ENCODE data around the gene TFF2. TPM values are rescaled to one million over a fixed set of nuclear protein-coding genes. Genes with fewer than 3 reads are reported as not detected.

The TFF2 gene
- total RNA-seq, 4 donors from 2014 or later: 0.68 TPM; not detected in 3

DNA sequence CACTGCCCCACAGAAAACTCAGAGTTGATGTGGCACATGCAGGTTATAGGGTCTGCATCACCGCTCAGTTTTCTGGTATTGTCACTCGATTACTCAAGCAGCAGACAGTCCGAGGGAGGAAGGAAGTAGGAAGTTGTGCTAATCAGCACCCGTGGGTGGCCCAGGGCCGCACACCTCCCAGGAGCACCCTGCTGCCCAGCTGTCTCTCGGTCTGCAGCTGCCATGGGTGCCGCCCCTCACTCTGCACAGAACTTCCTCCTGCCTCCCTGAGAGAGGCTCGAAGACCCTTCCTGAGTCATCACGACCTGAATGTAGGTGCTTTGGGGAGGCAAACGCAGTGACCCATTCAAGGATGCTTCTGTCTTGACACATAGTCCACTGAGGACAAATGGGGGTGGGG is 31.4 kb downstream of the TFF2 start:
- Histone ChIP-seq H3K36me3 (no peaks in the 10 kb centered on the region), H3K4me1 (peaks cover 0 to 37% (median 23%) of the 10 kb centered on the region in 4 donors), H3K27ac (peak overlapping the region in 3 of 4 donors; percentile 2 to 52 (median 28)), H3K27me3 (no peaks in the 10 kb centered on the region), H3K4me3 (no peak overlapping the region), H3K9me3 (no peaks in the 10 kb centered on the region)
- TF ChIP-seq, protein P1, sequence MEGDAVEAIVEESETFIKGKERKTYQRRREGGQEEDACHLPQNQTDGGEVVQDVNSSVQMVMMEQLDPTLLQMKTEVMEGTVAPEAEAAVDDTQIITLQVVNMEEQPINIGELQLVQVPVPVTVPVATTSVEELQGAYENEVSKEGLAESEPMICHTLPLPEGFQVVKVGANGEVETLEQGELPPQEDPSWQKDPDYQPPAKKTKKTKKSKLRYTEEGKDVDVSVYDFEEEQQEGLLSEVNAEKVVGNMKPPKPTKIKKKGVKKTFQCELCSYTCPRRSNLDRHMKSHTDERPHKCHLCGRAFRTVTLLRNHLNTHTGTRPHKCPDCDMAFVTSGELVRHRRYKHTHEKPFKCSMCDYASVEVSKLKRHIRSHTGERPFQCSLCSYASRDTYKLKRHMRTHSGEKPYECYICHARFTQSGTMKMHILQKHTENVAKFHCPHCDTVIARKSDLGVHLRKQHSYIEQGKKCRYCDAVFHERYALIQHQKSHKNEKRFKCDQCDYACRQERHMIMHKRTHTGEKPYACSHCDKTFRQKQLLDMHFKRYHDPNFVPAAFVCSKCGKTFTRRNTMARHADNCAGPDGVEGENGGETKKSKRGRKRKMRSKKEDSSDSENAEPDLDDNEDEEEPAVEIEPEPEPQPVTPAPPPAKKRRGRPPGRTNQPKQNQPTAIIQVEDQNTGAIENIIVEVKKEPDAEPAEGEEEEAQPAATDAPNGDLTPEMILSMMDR (IDR thresholded peaks at IDR 0.05): no peak
- TF ChIP-seq POLR2AphosphoS5 (IDR thresholded peaks at IDR 0.05): peak in 2 of 3 donors; percentile 19 to 21
- 20 to 52% methylated on average over 2 to 9 of the region's 10 CpGs for WGBS, 2 donors (ENCODE audit: low coverage in 1 of 2)
- intact Hi-C loops (cut with DNase I; ENCODE audit: low total_unique reads) (no loop called here), in situ Hi-C loops (cut with MboI; ENCODE audit: low pct_ligation_motif_present in 1 of 4, low pct_unique_long_range_greater_than_20kb in 1 of 4, low sequenced_read_pairs in 3 of 4) (loop anchor here in 1 of 4 donors (25.0 kb wide), 1 partner anchor 243 kb away; no protein-coding TSS in a partner anchor)
- DNase-seq: no peak

DNA sequence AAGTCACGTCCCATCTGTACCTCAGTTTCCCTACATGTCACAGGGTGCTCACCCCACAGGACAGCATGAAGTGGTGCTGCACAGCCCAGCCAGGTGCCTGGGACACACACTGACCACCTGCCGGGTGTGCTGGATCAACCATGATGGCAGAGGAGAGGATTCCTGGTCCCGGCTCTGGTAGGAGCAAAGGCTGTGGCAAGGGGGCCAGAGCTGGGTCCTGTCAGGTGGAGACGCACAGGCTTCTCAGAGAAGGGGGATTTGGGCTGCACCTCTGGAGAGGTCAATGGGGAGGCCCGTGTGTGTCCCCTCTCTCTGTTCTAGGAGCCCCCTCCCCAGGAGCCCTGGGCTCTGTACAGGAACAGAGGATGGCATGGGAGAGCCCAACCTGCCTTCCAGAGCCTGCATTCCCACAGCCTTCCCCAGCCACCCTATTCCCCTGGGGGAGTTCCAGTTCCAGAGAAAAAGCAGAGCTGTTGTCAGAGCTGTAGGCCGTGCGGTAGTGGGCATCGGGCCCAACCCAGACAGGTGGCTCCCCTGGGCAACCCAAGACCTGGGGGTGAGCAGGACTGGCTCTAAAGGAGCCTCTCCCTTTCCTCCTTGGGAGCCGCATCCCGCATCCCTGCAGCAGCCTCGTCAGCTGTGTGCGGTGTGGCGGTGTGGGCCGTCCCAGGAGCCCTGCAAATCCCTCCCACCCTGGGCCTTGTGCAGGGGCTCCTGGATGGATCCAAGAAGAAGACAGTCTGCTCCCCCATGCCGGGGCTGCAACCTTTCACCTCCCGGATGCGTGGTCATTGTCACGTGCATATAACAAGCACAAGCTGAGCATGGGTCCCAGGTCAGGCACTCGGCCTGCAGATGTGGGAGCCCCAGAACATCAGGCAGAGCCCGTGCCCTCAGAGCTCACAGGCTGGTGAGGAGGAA is 32.7 kb downstream of the TFF2 start:
- no peaks in the 10 kb centered on the region for H3K36me3 ChIP-seq
- no peak for DNase-seq
- H3K27ac ChIP-seq: peak overlapping the region; percentile 79 to 87 (median 84)
- 72% methylated on average over 14 of the region's 20 CpGs; no CpG with 5 or more reads in 1 of the 2 donors for WGBS, 2 donors (ENCODE audit: low coverage in 1 of 2)
- intact Hi-C loops (cut with DNase I; ENCODE audit: low total_unique reads) (no loop called here), in situ Hi-C loops (cut with MboI; ENCODE audit: low pct_ligation_motif_present in 1 of 4, low pct_unique_long_range_greater_than_20kb in 1 of 4, low sequenced_read_pairs in 3 of 4) (loop anchor here in 1 of 4 donors (25.0 kb wide), 1 partner anchor 244 kb away; no protein-coding TSS in a partner anchor)
- TF ChIP-seq EP300 (IDR thresholded peaks at IDR 0.05; ENCODE audit: low read depth) (no peak), POLR2AphosphoS5 (IDR thresholded peaks at IDR 0.05) (no peak), POLR2A (IDR thresholded peaks at IDR 0.05) (no peak)
- TF ChIP-seq, protein P1 (IDR thresholded peaks at IDR 0.05): no peak
- no peak overlapping the region for H3K4me3 ChIP-seq
- H3K27me3 ChIP-seq: no peaks in the 10 kb centered on the region
- H3K9me3 ChIP-seq: no peaks in the 10 kb centered on the region
- peaks cover 5 to 49% (median 26%) of the 10 kb centered on the region in 4 donors for H3K4me1 ChIP-seq

DNA sequence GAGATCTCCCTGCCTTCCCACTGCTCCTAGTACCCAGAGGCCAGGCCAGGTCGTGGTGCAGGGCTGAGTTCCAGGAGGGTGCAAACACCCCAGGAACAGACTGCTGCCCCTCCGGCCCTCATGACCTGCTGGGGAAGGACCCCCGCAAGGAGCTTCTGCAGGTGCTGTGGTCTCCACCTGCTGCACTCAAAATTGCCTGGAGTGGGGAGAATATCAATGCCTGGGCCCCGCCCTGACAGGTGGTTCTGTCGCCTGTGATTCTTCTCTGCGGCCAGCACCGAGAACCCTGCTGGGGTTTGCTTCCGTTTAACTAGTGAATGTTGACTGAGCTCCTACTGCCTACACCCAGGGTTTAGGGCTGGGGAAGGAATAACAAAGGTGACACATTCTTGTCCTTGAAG is 33.5 kb downstream of the TFF2 start:
- in situ Hi-C loops (cut with MboI; ENCODE audit: low pct_ligation_motif_present in 1 of 4, low pct_unique_long_range_greater_than_20kb in 1 of 4, low sequenced_read_pairs in 3 of 4): loop anchor here in 1 of 4 donors (25.0 kb wide), 1 partner anchor 245 kb away; no protein-coding TSS in a partner anchor
- H3K27ac ChIP-seq: peak overlapping the region; percentile 79 to 87 (median 84)
- peaks cover 9 to 56% (median 33%) of the 10 kb centered on the region in 4 donors for H3K4me1 ChIP-seq

DNA sequence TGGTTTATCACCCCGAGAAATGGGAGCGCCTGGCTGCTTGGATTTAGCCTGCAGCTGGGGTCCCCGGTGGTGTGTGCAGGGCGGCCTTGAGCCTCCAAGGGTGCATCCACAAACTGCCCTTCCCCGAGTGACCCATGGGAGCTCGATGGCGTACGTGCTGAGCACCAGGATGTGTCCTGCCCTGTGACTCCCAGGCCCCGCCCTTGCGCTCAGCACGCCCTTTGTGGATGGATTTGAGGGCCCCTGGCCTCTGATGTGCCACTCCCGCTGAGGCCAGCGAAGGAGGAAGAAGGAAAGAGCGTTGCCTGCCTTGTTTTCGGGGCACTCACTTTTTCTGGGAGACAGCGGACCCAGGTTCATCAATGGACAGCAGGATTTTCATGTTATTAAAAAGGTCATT is 33.9 kb downstream of the TFF2 start:
- Histone ChIP-seq H3K4me1 (peaks cover 9 to 61% (median 37%) of the 10 kb centered on the region in 4 donors), H3K27ac (peak overlapping the region; percentile 79 to 87 (median 84)), H3K36me3 (no peaks in the 10 kb centered on the region), H3K4me3 (peak overlapping the region in 1 of 4 donors; percentile 14), H3K9me3 (no peaks in the 10 kb centered on the region), H3K27me3 (no peaks in the 10 kb centered on the region)
- in situ Hi-C loops (cut with MboI; ENCODE audit: low pct_ligation_motif_present in 1 of 4, low pct_unique_long_range_greater_than_20kb in 1 of 4, low sequenced_read_pairs in 3 of 4): loop anchor here in 1 of 4 donors (25.0 kb wide), 1 partner anchor 245 kb away; no protein-coding TSS in a partner anchor
- intact Hi-C loops (cut with DNase I; ENCODE audit: low total_unique reads): no loop called here
- TF ChIP-seq POLR2A (IDR thresholded peaks at IDR 0.05): peak; percentile 93
- peak; percentile 16 for TF ChIP-seq EP300 (IDR thresholded peaks at IDR 0.05; ENCODE audit: low read depth)
- TF ChIP-seq, protein P1 (IDR thresholded peaks at IDR 0.05): peak in 2 of 5 experiments; percentile 55 to 60
- TF ChIP-seq POLR2AphosphoS5 (IDR thresholded peaks at IDR 0.05): peak; percentile 73 to 94 (median 93)
- DNase-seq: peak; percentile 90
- WGBS, 2 donors (ENCODE audit: low coverage in 1 of 2): 47% methylated on average over 14 of the region's 16 CpGs; no CpG with 5 or more reads in 1 of the 2 donors

More for the DNA sequence above, 33.5 kb downstream of the TFF2 start:
- peak in 1 of 3 donors; percentile 22 for TF ChIP-seq POLR2AphosphoS5 (IDR thresholded peaks at IDR 0.05)
- peak; percentile 43 for TF ChIP-seq POLR2A (IDR thresholded peaks at IDR 0.05)
- no peak for TF ChIP-seq EP300 (IDR thresholded peaks at IDR 0.05; ENCODE audit: low read depth)
- 50 to 55% methylated on average over 4 to 8 of the region's 8 CpGs for WGBS, 2 donors (ENCODE audit: low coverage in 1 of 2)
- no peaks in the 10 kb centered on the region for H3K9me3 ChIP-seq
- no peaks in the 10 kb centered on the region for H3K27me3 ChIP-seq
- peak; percentile 66 for DNase-seq
- peak overlapping the region in 1 of 4 donors; percentile 14 for H3K4me3 ChIP-seq
- intact Hi-C loops (cut with DNase I; ENCODE audit: low total_unique reads): no loop called here
- no peaks in the 10 kb centered on the region for H3K36me3 ChIP-seq

Data from transverse colon (tissue), 4 donors.